Measurements from ENCODE around the gene LRIT1. TPM values are rescaled to one million over a fixed set of nuclear protein-coding genes. Genes with fewer than 3 reads are reported as not detected.

LRIT1 gene
- total RNA-seq, 1 donor from 2014 or later: not detected

DNA sequence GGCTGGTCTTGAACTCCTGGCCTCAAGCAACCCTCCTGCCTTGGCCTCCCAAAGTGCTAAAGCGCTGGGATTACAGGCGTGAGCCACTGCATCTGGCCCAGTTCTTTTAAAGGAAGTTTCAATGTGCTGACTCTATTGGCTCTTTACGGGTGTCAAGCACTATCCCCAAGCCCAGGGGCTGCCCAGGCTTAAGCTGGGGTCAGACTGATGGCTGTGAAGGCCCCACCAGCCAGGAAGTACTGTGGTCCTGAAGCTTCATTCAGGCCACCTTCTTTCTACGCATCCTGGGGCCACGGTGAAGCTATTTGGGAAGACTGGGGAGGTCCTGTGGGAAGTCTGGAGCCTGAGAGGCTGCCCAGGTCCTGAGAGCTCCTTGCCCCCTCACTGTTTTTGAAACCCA lies 59.7 kb downstream of the LRIT1 start:
- Histone ChIP-seq H3K36me3 (ENCODE audit: control insufficient read depth, insufficient read depth, low read length) (no peaks in the 10 kb centered on the region), H3K27me3 (ENCODE audit: control insufficient read depth, insufficient read depth, low read length) (peaks cover 2% of the 10 kb centered on the region), H3K4me3 (ENCODE audit: low read depth, low read length) (no peak overlapping the region)
- DNase-seq (ENCODE audit: low read depth): no peak
- TF ChIP-seq, protein P1, sequence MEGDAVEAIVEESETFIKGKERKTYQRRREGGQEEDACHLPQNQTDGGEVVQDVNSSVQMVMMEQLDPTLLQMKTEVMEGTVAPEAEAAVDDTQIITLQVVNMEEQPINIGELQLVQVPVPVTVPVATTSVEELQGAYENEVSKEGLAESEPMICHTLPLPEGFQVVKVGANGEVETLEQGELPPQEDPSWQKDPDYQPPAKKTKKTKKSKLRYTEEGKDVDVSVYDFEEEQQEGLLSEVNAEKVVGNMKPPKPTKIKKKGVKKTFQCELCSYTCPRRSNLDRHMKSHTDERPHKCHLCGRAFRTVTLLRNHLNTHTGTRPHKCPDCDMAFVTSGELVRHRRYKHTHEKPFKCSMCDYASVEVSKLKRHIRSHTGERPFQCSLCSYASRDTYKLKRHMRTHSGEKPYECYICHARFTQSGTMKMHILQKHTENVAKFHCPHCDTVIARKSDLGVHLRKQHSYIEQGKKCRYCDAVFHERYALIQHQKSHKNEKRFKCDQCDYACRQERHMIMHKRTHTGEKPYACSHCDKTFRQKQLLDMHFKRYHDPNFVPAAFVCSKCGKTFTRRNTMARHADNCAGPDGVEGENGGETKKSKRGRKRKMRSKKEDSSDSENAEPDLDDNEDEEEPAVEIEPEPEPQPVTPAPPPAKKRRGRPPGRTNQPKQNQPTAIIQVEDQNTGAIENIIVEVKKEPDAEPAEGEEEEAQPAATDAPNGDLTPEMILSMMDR (IDR thresholded peaks at IDR 0.05; ENCODE audit: insufficient read depth, low read length, poor library complexity, severe bottlenecking): no peak

Other genes starting within 250 kb of the LRIT1 start
- gene GHITM, start 102.0 kb downstream of the LRIT1 start, total RNA-seq: 231 and 276 TPM in 2 replicates
- not detected in 2 replicates for gene GPR15LG, start 67.7 kb downstream of the LRIT1 start, total RNA-seq
- 4.3 and 4.6 TPM in 2 replicates for gene CDHR1, start 47.0 kb downstream of the LRIT1 start, total RNA-seq
- gene LRIT2, start 16.0 kb downstream of the LRIT1 start, total RNA-seq: not detected in 2 replicates
- not detected in 2 replicates for gene RGR, start 3.5 kb upstream of the LRIT1 start, total RNA-seq
- 28.0 and 28.6 TPM in 2 replicates for gene CCSER2, start 87.0 kb upstream of the LRIT1 start, total RNA-seq